ENCODE results near the gene C1QL2. TPM values are rescaled to one million over a fixed set of nuclear protein-coding genes. Genes with fewer than 3 reads are reported as not detected.
A peak's percentile ranks its signal among the peaks of the same experiment; 100 is the strongest.

The C1QL2 gene
- total RNA-seq, 6 donors from 2014 or later: not detected

GRCh38 chr2:119119076-119119785 is 39.3 kb downstream of the C1QL2 start:
- H3K36me3 ChIP-seq: no peaks in the 10 kb centered on the region
- no peak for ATAC-seq (ENCODE audit: low FRiP score in 2 of 2)
- no peaks in the 10 kb centered on the region for H3K9me3 ChIP-seq
- no peaks in the 10 kb centered on the region for H3K27me3 ChIP-seq
- no peaks in the 10 kb centered on the region for H3K4me1 ChIP-seq
- no peak overlapping the region for H3K4me3 ChIP-seq
- 48 to 52% methylated on average over 6 to 8 of the region's 8 CpGs for WGBS, 2 donors
- H3K27ac ChIP-seq: no peak overlapping the region
- no peak for DNase-seq
- TF ChIP-seq POLR2AphosphoS5 (IDR thresholded peaks at IDR 0.05): no peak
- TF ChIP-seq EP300 (IDR thresholded peaks at IDR 0.05): no peak
- TF ChIP-seq CTCF (IDR thresholded peaks at IDR 0.05): no peak
- TF ChIP-seq POLR2A (IDR thresholded peaks at IDR 0.05): no peak

- H3K27me3 ChIP-seq: no peaks in the 10 kb centered on the region
- no peak for ATAC-seq (ENCODE audit: low FRiP score in 2 of 2)
Measured at GRCh38 chr2:119117891-119118882, 40.4 kb downstream of the C1QL2 start.

GRCh38 chr2:119117408-119117807 is 41.1 kb downstream of the C1QL2 start:
- ATAC-seq (ENCODE audit: low FRiP score in 2 of 2): no peak
- H3K27ac ChIP-seq: no peak overlapping the region
- H3K27me3 ChIP-seq: no peaks in the 10 kb centered on the region
- H3K36me3 ChIP-seq: no peaks in the 10 kb centered on the region
- peak in 1 of 2 donors; percentile 46 for DNase-seq
- TF ChIP-seq CTCF (IDR thresholded peaks at IDR 0.05) (no peak), POLR2AphosphoS5 (IDR thresholded peaks at IDR 0.05) (no peak), EP300 (IDR thresholded peaks at IDR 0.05) (no peak), POLR2A (IDR thresholded peaks at IDR 0.05) (no peak)
- H3K4me1 ChIP-seq: no peaks in the 10 kb centered on the region
- no peak overlapping the region for H3K4me3 ChIP-seq
- no peaks in the 10 kb centered on the region for H3K9me3 ChIP-seq
- WGBS, 2 donors: 81% methylated on average over 3 to 7 of the region's 7 CpGs

More at GRCh38 chr2:119117891-119118882, 40.4 kb downstream of the C1QL2 start:
- Histone ChIP-seq H3K27ac (no peak overlapping the region), H3K4me3 (no peak overlapping the region), H3K9me3 (no peaks in the 10 kb centered on the region), H3K36me3 (no peaks in the 10 kb centered on the region), H3K4me1 (no peaks in the 10 kb centered on the region)
- no peak for DNase-seq
- WGBS, 2 donors: 74 to 79% methylated on average over 8 to 9 of the region's 9 CpGs
- TF ChIP-seq POLR2AphosphoS5 (IDR thresholded peaks at IDR 0.05): no peak
- no peak for TF ChIP-seq EP300 (IDR thresholded peaks at IDR 0.05)
- TF ChIP-seq POLR2A (IDR thresholded peaks at IDR 0.05): no peak
- no peak for TF ChIP-seq CTCF (IDR thresholded peaks at IDR 0.05)

- no peak for TF ChIP-seq CTCF (IDR thresholded peaks at IDR 0.05)
- TF ChIP-seq POLR2A (IDR thresholded peaks at IDR 0.05): no peak
- TF ChIP-seq EP300 (IDR thresholded peaks at IDR 0.05): no peak
- no peak for TF ChIP-seq POLR2AphosphoS5 (IDR thresholded peaks at IDR 0.05)
- WGBS, 2 donors: 55 to 64% methylated on average over 10 of the region's 10 CpGs
- ATAC-seq (ENCODE audit: low FRiP score in 2 of 2) (no peak), DNase-seq (no peak)
- H3K27me3 ChIP-seq: no peaks in the 10 kb centered on the region
- no peak overlapping the region for H3K27ac ChIP-seq
- H3K9me3 ChIP-seq: no peaks in the 10 kb centered on the region
- H3K36me3 ChIP-seq: no peaks in the 10 kb centered on the region
- no peak overlapping the region for H3K4me3 ChIP-seq
- H3K4me1 ChIP-seq: no peaks in the 10 kb centered on the region
Measured at GRCh38 chr2:119116411-119117295, 41.9 kb downstream of the C1QL2 start.
